HK-2 (cell line): ENCODE measurements around the gene LMNB1.
"Not testable (repeated sequence)": the region's sequence is repeated elsewhere in the genome, so short reads cannot be mapped to it uniquely, and the experiment has no call there.

ENCODE experiments used
- DNase-seq: peaks from one replicate; pipeline ENCODE4 v3.0.0-alpha.2; 2018; ENCODE audit not compliant: unreplicated experiment

The LMNB1 gene

GRCh38 chr5:126826619-126827215, 49.8 kb downstream of the LMNB1 start:
- DNase-seq = no peak

GRCh38 chr5:126829098-126829497, 52.2 kb downstream of the LMNB1 start:
- DNase-seq = no peak

- no peak for DNase-seq
Observed at GRCh38 chr5:126830061-126830460, 53.1 kb downstream of the LMNB1 start.

- DNase-seq = no peak
Observed at GRCh38 chr5:126831156-126831555, 54.2 kb downstream of the LMNB1 start.

GRCh38 chr5:126836778-126837177, 59.8 kb downstream of the LMNB1 start:
- no peak for DNase-seq

- no peak for DNase-seq
Observed at GRCh38 chr5:126837242-126837641, 60.3 kb downstream of the LMNB1 start.

- DNase-seq = no peak
Observed at GRCh38 chr5:126837906-126838539, 61.1 kb downstream of the LMNB1 start.

GRCh38 chr5:126839407-126839806, 62.5 kb downstream of the LMNB1 start:
- not testable (repeated sequence) for DNase-seq

- DNase-seq = not testable (repeated sequence)
Observed at GRCh38 chr5:126843375-126843774, 66.4 kb downstream of the LMNB1 start.

GRCh38 chr5:126845470-126846070, 68.6 kb downstream of the LMNB1 start:
- not testable (repeated sequence) for DNase-seq

GRCh38 chr5:126846344-126846743, 69.4 kb downstream of the LMNB1 start:
- DNase-seq = no peak

GRCh38 chr5:126846744-126847455, 70.0 kb downstream of the LMNB1 start:
- DNase-seq = no peak

GRCh38 chr5:126847456-126847820, 70.5 kb downstream of the LMNB1 start:
- no peak for DNase-seq

GRCh38 chr5:126847826-126848251, 70.9 kb downstream of the LMNB1 start:
- DNase-seq = no peak

- no peak for DNase-seq
Observed at GRCh38 chr5:126848253-126848652, 71.3 kb downstream of the LMNB1 start.

- DNase-seq = no peak
Observed at GRCh38 chr5:126849101-126849678, 72.3 kb downstream of the LMNB1 start.

GRCh38 chr5:126851501-126852011, 74.6 kb downstream of the LMNB1 start:
- DNase-seq = no peak

GRCh38 chr5:126852091-126852571, 75.2 kb downstream of the LMNB1 start:
- DNase-seq = no peak

GRCh38 chr5:126852841-126853271, 75.9 kb downstream of the LMNB1 start:
- no peak for DNase-seq

GRCh38 chr5:126853541-126854307, 76.8 kb downstream of the LMNB1 start:
- not testable (repeated sequence) for DNase-seq

- DNase-seq = no peak
Observed at GRCh38 chr5:126854526-126855110, 77.7 kb downstream of the LMNB1 start.
